Measurements from ENCODE around the gene IQSEC3.
"Not testable (repeated sequence)": the region's sequence is repeated elsewhere in the genome, so short reads cannot be mapped to it uniquely, and the experiment has no call there.

The IQSEC3 gene

DNA sequence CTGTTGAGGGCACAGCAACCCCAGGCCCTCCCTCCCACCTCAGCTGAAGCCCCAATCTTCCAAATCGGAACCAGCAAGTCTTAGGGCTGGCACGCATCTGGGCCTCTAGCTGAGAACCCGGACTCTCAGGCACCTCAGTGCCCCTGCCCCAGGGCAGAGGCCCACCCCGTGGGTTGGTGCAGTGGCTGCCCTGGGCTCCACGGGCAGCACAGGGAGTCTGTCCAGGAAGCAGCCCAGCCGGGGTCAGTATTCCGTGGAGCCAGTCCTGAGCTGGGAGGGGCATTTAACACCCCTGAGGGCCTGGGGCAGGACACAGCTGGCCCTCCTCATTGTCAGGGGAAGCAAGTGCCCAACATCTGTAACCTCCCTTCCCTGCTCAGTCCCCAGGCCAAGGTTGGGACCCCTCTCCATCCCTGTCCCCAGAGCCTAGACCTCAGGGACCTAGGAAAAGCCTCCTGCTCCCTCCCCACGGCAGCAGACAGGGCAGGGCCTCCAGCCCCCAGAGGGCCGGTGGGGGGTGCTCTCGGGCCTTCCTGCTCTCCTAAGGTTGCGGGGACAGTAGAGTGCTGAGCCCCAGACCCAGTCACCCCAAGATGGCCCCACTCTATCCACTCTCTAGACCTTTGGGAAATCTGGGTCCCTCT, 110.9 kb downstream of the IQSEC3 start:
- DNase-seq, result no peak

DNA sequence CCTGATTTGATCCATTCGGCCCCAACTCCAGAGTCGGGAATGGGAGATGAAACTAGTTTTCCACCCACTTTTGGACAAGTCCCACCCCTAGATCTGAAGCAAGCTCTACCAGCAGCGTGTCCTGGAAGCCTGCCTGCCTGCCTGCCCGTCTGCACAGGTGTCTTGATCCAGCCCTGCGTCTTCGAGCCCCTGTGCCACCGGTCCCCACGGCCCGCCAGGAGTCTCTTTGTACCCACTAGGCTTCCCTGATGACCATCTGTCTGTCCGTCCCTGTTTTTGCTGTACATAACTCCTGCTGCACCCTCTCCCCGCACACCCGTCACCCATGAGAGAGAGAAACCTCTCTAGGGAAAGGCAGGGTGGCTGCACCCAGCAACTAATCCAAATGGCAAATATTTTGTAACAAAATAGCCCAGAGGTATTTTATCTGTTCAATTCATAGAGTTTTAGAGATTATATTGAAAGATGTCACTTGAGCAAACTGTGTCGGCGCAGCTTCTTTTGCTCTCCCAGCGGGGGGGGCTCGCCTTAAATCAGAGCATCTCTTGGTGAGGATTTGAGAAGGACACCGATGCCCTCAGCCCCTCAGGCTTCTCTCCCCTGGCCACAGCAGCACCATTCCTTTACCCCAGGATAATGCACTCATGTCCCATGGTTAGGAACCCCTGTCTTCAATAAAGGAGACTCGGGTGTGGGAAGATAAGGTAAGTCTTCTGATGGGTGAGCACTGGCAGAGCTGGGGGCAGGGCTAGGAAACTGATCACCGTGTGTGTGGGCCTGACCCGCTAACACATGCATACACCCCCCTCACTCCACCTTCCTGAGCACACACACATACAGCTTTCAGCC, 111.6 kb downstream of the IQSEC3 start:
- no peak for DNase-seq

- DNase-seq, result no peak
Observed at GRCh38 chr12:178829-179109, 112.2 kb downstream of the IQSEC3 start.

DNA sequence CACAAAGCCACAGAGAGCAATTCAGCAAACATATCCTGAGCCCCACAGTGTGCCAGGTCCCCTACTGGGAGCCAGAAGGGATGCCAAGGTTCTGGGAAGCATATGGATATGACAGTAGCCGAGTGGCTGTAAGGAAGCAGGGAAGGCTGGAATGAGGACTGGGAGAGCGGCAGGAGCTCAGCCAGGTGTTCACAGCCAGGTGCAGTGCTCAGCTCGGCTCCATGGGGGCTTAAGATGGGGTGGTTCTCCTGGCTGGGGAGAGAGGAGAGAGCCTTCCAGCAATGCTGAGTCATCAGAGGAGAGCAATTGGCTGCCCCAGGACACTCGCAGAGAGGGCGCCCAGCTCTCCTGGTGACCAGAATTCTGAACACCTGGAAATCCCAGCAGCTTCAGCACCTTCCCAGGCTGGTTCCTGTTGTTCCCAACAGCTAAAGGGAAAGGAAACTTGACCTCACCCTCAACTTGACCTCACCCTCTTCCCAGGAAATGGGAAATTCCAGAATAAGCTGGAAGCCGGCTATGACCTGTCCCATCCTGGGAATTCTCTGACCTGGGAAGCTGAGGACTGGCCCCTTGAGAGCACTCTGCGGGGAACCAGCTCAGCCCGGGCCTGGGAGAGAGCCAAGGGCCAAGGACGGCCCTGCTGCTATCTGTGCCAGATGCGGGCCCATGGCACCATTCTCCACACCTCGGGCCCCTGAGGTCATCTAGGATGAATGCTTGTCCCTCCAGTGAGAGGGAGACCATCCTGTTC, 112.7 kb downstream of the IQSEC3 start:
- DNase-seq, result no peak

DNA sequence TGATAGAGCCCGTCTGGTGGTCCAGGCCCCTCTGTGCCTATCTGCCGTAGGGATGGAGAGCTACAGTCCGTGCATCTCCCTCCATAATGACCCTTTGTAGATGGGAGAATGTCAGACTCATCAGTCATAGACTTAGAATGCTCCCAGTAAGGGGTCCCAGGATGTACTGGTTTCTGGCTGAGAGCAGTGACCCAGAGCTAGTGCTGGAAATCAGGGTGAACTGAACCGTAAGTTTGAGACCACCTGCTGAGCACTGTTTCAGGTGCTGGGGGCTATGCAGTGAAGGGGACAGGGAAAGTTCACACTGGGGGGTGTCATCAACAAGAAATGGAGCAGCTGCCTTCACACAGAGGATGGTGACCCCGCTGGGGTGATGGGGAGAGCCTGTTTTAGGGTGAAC, 113.3 kb downstream of the IQSEC3 start:
- DNase-seq, result no peak

DNA sequence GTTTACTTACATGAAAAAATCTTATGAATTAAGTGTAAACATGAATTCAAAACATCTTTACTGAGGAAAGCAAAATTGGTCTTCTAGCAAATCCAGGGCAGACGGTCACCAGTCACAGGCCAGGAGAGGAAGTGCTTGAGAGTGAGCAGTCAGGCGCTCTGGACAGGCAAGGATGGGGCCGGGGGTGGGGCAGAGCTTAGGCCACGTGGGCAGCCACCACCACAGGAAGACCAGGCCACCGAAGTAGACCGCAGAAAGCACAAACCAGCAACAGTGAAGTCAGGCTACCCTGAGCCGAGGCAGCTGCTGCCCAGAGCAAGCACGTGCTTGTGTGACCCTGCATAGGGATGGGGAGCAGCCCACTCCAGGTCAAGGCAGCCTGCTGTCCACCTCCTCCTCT, 113.9 kb downstream of the IQSEC3 start:
- DNase-seq, result peak in 25 of 51 donors; percentile 12 to 59 (median 27)

DNA sequence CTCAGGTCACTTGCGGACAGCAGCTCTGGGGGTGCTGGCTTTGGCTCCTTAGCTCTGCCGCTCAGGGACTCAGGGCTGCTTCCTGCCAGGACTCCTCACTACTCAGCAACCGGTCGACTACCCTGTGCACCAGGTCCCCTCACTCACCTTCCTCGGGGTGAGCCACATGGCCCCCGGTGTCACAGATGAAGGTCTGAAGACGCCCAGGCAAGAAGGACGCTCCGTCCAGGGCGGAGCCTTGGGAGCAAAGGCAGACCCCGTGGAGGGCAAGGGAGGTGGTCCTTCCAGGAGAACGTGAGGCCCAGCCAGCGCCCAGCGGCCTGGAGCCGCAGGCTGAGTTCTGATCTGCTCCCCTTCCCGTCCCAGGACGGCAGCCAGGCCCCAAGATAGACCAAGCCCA, 115.4 kb downstream of the IQSEC3 start:
- no peak for DNase-seq

DNA sequence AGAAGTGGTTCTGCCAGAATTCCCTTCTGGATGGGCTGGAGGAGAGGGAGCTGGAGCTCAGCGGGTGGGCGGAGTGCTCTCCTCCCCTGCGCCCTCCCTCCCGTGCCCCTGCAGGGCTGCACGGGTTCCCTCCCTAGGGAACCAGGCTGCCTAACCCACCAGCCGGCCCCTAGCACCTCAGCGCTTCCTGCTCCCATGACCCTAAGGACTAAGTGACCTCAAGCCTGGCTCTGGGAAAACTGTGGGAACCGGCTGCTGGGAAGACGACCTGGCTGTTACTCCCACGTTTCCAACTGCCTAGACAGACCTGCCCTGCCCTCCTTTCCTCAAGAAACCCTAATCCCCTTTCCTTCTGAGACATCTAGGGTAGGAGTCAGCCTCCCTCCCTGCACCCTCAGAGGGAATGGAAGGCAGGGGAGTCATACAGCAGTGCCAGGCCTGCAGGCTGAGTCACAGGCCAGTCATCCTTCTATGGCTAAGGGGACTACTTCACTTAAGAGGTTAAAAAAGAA, 115.9 kb downstream of the IQSEC3 start:
- peak in 1 of 51 donors; percentile 18 for DNase-seq

GRCh38 chr12:184811-185575, 118.4 kb downstream of the IQSEC3 start:
- no peak for DNase-seq

GRCh38 chr12:185576-185955, 119.0 kb downstream of the IQSEC3 start:
- no peak for DNase-seq

DNA sequence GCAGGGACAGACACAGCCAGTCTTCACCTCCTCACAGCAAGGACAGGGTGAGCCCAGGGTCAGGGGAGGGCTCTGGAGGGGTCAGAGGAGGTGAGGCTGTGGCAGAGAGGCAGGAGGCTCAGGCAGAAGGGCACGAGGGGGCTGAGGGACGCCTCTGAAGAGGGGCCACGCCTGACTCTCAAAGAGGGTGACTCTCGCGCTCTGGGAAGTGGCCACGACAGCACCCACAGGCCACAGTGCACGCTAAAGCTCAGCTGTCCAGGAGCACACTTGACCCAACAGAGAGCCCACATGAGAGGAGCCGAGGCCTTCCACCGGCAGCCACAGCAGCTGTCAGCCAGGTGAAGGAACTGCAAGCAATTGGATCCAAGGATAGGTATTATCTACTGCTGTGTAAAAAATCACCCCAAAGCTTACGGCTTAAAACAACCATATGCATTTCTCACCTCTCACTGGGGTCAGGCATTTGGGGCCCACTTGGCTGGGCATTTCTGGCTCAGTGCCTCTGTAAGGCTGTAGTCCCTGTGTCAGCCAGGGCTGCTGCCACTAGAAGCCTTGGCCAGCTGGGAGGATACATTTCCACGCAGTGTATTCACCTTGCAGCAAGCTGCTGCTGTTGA, 119.5 kb downstream of the IQSEC3 start:
- DNase-seq, result no peak

GRCh38 chr12:187986-188909, 121.7 kb downstream of the IQSEC3 start:
- not testable (repeated sequence) for DNase-seq

GRCh38 chr12:188910-189621, 122.5 kb downstream of the IQSEC3 start:
- peak in 41 of 51 donors; percentile 14 to 83 (median 50) for DNase-seq

GRCh38 chr12:189622-189962, 123.0 kb downstream of the IQSEC3 start:
- no peak for DNase-seq

DNA sequence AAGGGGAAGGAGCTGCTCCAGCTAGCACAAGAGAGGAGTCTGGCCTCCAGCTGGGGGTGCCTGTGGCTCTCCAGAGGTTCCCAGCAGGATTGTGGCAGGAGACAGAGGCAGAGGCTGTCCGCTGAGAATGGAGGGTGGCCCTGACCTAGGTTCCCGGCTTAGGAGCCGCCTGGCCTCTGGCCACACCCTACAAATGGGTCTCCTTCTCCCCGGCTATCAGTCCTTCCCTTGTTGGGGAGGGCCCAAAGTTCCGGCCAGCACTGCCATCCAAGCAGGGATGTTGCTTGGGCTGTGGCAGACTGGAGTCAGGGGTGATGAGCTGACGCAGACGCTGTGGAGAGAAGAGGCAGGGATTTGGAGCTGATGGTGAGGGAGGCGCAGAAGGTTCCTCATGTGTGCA, 124.3 kb downstream of the IQSEC3 start:
- DNase-seq, result no peak

DNA sequence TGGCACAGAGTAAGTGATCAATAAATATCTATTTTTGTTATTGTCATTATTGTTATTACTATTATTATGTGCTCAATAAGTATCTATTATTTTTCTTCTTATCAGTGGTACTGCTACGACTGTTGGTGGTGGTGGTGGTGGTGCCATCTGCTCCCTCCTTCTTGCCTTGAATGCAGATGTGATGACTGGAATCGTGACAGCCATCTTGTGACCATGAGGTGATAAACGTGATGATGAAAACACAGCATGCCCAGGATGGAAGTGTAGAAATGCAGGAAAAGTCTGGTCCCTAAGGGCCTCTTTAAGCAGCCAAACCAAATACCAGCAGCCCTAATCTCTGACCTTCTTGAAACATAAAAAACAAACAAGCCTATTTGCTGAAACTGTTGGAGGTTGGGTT, 125.0 kb downstream of the IQSEC3 start:
- no peak for DNase-seq

GRCh38 chr12:193261-193660, 126.7 kb downstream of the IQSEC3 start:
- peak in 7 of 51 donors; percentile 18 to 71 (median 43) for DNase-seq

DNA sequence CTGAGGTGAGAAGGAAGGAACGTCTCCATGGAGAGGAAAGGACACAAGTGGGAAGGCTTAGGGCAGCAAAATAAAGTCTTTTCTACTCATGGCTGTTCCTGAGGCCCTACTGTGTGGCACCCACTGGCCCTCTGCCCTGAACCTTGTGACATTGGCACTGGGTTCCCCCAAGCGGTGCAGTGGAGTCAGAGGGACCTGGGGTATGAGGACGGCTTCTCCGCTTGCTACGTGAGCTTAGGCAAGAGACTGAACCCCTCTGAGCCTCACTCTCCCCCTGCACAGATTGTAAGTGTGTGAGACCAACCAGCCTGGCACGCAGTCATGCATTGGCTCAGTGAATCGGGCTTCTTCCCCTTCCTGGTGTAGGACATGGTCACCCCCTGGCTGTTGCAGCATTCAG, 127.7 kb downstream of the IQSEC3 start:
- no peak for DNase-seq

DNA sequence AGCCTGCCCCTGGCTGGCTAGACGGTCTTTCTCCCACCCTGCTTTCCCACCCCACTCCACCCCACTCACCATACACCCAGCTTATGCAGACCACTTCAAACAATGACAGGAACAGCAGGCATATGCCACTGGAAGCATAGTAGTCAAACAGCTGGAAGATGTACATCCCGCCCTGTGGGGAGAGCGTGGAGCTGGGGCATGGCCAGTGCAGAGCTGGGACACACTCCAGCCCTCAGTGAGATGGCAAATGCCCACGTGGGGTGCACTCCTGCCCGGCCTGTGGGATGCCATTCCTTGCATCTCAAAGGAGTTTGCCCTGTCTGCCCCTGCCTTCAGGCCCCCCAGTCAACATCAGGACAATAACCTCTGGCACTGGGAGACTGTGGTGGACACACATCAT, 128.6 kb downstream of the IQSEC3 start:
- peak in 1 of 51 donors; percentile 30 for DNase-seq

All from hypothalamus (tissue), 51 donors.